Panc1 (cell line): ENCODE results near the gene RIC3. TPM values are rescaled to one million over a fixed set of nuclear protein-coding genes. Genes with fewer than 3 reads are reported as not detected.

Experiments
- ATAC-seq: fragments of 200-7000 bp; cut with Tn5 transposase; 2 replicates; pipeline ENCODE4 v1.9.1; 2020; ENCODE audit warnings: mild to moderate bottlenecking, moderate library complexity
- BruUV-seq: library from RNA; stranded (reverse); fragments of 400-500 nt; replicated peaks from 2 replicates; lab custom pipeline; 2021; lab: Mats Ljungman, UMichigan
- CTCF ChIA-PET: fragments of 300-600 bp; sonication (Branson Sonifier 250); formaldehyde crosslinking; loops from one replicate; lab custom pipeline; 2022; ENCODE audit warnings: antibody characterized with exemption; lab: Charles Lee
- POLR2A ChIA-PET: fragments of 300-600 bp; sonication (Branson Sonifier 250); formaldehyde crosslinking; loops from one replicate; lab custom pipeline; 2022; ENCODE audit warnings: antibody characterized with exemption; lab: Charles Lee
- DNase-seq: peaks from one replicate; pipeline ENCODE4 v3.0.0-alpha.2; 2010; ENCODE audit warnings: low read depth, low spot score
- H3K27ac ChIP-seq: 2 replicates; pipeline ENCODE4 v1.5.1; 2011; ENCODE audit warnings: mild to moderate bottlenecking, low read length, inconsistent platforms
- H3K27me3 ChIP-seq: fragments of 200-500 bp; sonication (Bioruptor generic); 2 replicates; pipeline ENCODE4 v1.6.0; 2014; ENCODE audit warnings: low read length, inconsistent platforms; ENCODE audit not compliant: control insufficient read depth, insufficient read depth
- H3K36me3 ChIP-seq: fragments of 200-500 bp; sonication (Bioruptor generic); 2 replicates; pipeline ENCODE4 v1.5.1; 2014; ENCODE audit warnings: inconsistent platforms, mild to moderate bottlenecking, low read length, moderate library complexity; ENCODE audit not compliant: control insufficient read depth, insufficient read depth
- H3K4me1 ChIP-seq: 2 replicates; pipeline ENCODE4 v1.5.1; 2011; ENCODE audit warnings: inconsistent platforms, mild to moderate bottlenecking, low read length, moderate library complexity; ENCODE audit not compliant: control insufficient read depth, insufficient read depth
- H3K4me3 ChIP-seq, 2 experiments: 2 replicates each; pipeline ENCODE4 v1.5.1; 2011 to 2012; ENCODE audit warnings: low read depth in 2 of 2, low read length in 2 of 2, mild to moderate bottlenecking in 2 of 2, inconsistent platforms in 1 of 2, moderate library complexity in 1 of 2
- H3K9me3 ChIP-seq: fragments of 200-500 bp; sonication (Bioruptor generic); 2 replicates; pipeline ENCODE4 v1.5.1; 2014; ENCODE audit warnings: low read depth, mild to moderate bottlenecking, inconsistent platforms, low read length, moderate library complexity; ENCODE audit not compliant: control insufficient read depth, insufficient read depth
- POLR2AphosphoS5 ChIP-seq: IDR thresholded peaks from 2 replicates; pipeline ENCODE4 v1.6.1; 2012; ENCODE audit warnings: mild to moderate bottlenecking, low read depth, low read length, moderate library complexity
- SIN3A ChIP-seq: IDR thresholded peaks from 2 replicates; pipeline ENCODE4 v1.6.1; 2012; ENCODE audit warnings: low read depth, mild to moderate bottlenecking, low read length, moderate library complexity, borderline replicate concordance; ENCODE audit not compliant: insufficient read depth
- TCF7L2 ChIP-seq: IDR thresholded peaks from 2 replicates; pipeline ENCODE4 v1.6.1; 2011; ENCODE audit warnings: mild to moderate bottlenecking, low read depth, low read length, inconsistent platforms
- in situ Hi-C: cut with HindIII; loops from 2 replicates; pipeline ENCODE4 v1.10.0; 2016; ENCODE audit warnings: low sequenced_read_pairs, low pct_unique_long_range_greater_than_20kb
- intact Hi-C: fragments of 100-400 bp; cut with micrococcal nuclease; formaldehyde crosslinking; loops from one replicate; pipeline ENCODE4 v1.10.0; 2022; ENCODE audit not compliant: unreplicated experiment
- total RNA-seq: library from RNA; stranded (reverse); gene quantifications from one replicate; pipeline ENCODE4 v1.2.1, GENCODE V29; 2021; ENCODE audit not compliant: unreplicated experiment
- TF ChIP-seq, protein P1 (sequence below), 2 experiments: IDR thresholded peaks; 2 replicates each; pipeline ENCODE4 v1.6.1; 2011 to 2012; ENCODE audit warnings: low read depth in 2 of 2, control low read depth in 1 of 2, low read length in 1 of 2, mild to moderate bottlenecking in 1 of 2, moderate library complexity in 1 of 2; ENCODE audit not compliant: insufficient read depth in 1 of 2
- TF ChIP-seq, protein P2 (sequence below): fragments of 450-650 bp; IDR thresholded peaks from 2 replicates; pipeline ENCODE4 v1.5.1; 2017; ENCODE audit warnings: mild to moderate bottlenecking

RIC3 gene
- total RNA-seq, 1 experiment from 2014 or later = 4.2 TPM

DNA sequence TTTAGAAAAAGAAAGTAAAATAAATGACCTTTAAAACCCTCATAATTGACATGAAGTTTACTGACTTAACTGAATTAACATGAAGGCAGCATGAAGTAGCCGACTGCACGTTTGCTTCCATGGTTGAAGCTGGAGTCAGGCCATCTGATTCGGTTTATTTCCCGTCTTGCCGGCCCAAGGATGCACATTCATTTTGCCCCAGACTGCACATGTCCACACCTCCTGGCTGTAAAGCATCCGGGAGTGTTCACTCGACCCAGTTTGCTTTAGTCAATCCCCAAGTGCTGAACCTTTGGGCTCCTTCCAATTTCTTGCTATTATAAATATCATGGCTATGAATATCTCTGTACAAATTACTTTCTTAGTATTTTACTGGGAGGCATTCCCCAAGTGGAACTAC, 105.5 kb downstream of the RIC3 start:
- Histone ChIP-seq H3K27me3 (no peaks in the 10 kb centered on the region; the same call in 1 of the 2 replicates), H3K9me3 (no peaks in the 10 kb centered on the region), H3K4me3 (no peak overlapping the region), H3K36me3 (no peaks in the 10 kb centered on the region), H3K27ac (no peak overlapping the region), H3K4me1 (no peaks in the 10 kb centered on the region)
- TF ChIP-seq POLR2AphosphoS5 = no peak
- TF ChIP-seq, protein P1, sequence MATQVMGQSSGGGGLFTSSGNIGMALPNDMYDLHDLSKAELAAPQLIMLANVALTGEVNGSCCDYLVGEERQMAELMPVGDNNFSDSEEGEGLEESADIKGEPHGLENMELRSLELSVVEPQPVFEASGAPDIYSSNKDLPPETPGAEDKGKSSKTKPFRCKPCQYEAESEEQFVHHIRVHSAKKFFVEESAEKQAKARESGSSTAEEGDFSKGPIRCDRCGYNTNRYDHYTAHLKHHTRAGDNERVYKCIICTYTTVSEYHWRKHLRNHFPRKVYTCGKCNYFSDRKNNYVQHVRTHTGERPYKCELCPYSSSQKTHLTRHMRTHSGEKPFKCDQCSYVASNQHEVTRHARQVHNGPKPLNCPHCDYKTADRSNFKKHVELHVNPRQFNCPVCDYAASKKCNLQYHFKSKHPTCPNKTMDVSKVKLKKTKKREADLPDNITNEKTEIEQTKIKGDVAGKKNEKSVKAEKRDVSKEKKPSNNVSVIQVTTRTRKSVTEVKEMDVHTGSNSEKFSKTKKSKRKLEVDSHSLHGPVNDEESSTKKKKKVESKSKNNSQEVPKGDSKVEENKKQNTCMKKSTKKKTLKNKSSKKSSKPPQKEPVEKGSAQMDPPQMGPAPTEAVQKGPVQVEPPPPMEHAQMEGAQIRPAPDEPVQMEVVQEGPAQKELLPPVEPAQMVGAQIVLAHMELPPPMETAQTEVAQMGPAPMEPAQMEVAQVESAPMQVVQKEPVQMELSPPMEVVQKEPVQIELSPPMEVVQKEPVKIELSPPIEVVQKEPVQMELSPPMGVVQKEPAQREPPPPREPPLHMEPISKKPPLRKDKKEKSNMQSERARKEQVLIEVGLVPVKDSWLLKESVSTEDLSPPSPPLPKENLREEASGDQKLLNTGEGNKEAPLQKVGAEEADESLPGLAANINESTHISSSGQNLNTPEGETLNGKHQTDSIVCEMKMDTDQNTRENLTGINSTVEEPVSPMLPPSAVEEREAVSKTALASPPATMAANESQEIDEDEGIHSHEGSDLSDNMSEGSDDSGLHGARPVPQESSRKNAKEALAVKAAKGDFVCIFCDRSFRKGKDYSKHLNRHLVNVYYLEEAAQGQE (IDR thresholded peaks at IDR 0.05; ENCODE audit: insufficient read depth in 1 of 2, low read depth in 2 of 2, low read length in 1 of 2) = no peak
- TF ChIP-seq TCF7L2 = no peak
- TF ChIP-seq, protein P2, sequence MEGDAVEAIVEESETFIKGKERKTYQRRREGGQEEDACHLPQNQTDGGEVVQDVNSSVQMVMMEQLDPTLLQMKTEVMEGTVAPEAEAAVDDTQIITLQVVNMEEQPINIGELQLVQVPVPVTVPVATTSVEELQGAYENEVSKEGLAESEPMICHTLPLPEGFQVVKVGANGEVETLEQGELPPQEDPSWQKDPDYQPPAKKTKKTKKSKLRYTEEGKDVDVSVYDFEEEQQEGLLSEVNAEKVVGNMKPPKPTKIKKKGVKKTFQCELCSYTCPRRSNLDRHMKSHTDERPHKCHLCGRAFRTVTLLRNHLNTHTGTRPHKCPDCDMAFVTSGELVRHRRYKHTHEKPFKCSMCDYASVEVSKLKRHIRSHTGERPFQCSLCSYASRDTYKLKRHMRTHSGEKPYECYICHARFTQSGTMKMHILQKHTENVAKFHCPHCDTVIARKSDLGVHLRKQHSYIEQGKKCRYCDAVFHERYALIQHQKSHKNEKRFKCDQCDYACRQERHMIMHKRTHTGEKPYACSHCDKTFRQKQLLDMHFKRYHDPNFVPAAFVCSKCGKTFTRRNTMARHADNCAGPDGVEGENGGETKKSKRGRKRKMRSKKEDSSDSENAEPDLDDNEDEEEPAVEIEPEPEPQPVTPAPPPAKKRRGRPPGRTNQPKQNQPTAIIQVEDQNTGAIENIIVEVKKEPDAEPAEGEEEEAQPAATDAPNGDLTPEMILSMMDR = no peak
- TF ChIP-seq SIN3A = no peak
- in situ Hi-C loops (no loop called here), intact Hi-C loops (no loop called here)
- ATAC-seq = no peak
- ChIA-PET POLR2A (no interaction called here), CTCF (no interaction called here)
- DNase-seq = no peak
- BruUV-seq = no TSS peak

DNA sequence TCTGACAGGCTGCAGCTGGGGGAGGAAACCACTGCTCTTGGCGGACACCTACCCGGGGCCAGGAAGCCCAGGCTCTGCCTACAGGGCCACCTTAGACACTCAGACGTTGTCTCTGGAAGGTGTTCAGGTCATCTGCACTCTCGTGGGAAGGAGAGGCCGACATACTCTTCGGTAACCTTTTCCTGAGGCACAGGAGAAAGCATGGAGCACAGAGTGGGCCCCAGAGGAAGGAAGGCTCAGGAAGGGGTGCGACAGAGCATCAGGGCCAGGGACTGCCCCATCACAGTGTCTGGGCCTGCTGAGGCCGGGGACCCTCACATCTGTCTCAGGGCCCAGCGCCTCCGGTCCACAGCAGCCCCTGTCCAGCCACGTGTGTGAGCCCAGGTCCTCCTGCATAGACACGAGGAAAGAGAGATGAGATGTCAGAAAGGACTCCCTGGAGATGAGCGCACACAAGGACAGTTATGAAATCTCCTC, 106.0 kb downstream of the RIC3 start:
- in situ Hi-C loops = no loop called here
- TF ChIP-seq, protein P1 (IDR thresholded peaks at IDR 0.05; ENCODE audit: insufficient read depth in 1 of 2, low read depth in 2 of 2, low read length in 1 of 2) = no peak
- TF ChIP-seq, protein P2 = no peak
- TF ChIP-seq SIN3A (no peak), POLR2AphosphoS5 (no peak), TCF7L2 (no peak)
- no TSS peak for BruUV-seq
- Histone ChIP-seq H3K27me3 (no peaks in the 10 kb centered on the region; the same call in 1 of the 2 replicates), H3K27ac (no peak overlapping the region), H3K9me3 (no peaks in the 10 kb centered on the region), H3K4me3 (no peak overlapping the region), H3K36me3 (no peaks in the 10 kb centered on the region), H3K4me1 (no peaks in the 10 kb centered on the region)
- intact Hi-C loops = no loop called here
- ATAC-seq (no peak), DNase-seq (no peak)
- POLR2A ChIA-PET = no interaction called here
- CTCF ChIA-PET = no interaction called here
